ENCODE results near the gene CH25H.
A peak's percentile ranks its signal among the peaks of the same experiment; 100 is the strongest.
"Not testable (repeated sequence)": the region's sequence is repeated elsewhere in the genome, so short reads cannot be mapped to it uniquely, and the experiment has no call there.

Gene CH25H

GRCh38 chr10:89207181-89207800 lies at the start of gene CH25H:
CH25H (minus strand) TSS chr10:89207317; CDS start chr10:89207292, 25 bp downstream.
- DNase-seq (ENCODE audit: low spot score) = peak; percentile 89

GRCh38 chr10:89256340-89256739 lies 49.2 kb upstream of the CH25H start:
- DNase-seq (ENCODE audit: low spot score) = no peak

DNA sequence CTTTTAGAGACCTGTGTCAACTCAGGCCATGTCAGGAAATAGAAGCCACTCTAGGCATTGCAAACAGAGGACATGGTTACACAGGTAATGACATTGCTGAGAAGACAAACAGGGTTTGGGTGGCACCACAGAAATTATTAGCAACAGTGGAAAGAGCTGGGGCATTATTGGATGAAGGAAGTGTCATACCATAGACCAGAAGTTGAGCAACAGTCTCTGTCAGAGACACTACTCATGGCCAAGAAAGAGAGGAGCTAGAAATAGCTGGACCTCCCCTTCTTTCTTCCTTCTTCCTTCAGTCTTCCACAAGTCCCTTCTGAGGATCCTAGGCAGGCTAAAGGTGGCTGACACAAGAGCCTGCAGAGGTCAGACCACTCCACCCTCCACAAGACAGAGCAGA lies 48.7 kb upstream of the CH25H start:
- no peak for DNase-seq (ENCODE audit: low spot score)

DNA sequence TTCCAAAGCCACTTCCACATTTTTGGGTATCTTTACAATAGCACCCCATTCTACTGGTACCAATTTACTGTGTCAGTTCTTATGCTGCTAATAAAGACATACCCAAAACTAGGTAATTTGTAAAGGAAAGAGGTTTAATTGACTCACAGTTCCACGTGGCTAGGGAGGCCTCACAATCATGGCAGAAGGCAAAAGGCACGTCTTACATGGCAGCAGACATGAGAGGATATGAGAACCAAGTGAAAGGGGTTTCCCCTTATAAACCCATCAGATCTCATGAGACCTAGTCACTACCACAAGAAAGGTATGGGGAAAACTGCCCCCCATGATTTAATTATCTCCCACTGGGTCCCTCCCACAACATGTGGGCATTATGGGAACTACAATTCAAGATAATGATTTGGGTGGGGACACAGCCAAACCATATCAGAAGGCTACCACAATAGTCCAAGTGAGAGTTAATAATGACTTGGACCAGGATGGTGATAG lies 48.0 kb upstream of the CH25H start:
- DNase-seq (ENCODE audit: low spot score) = not testable (repeated sequence)

- DNase-seq (ENCODE audit: low spot score) = no peak
These were observed 45.1 kb upstream of the CH25H start for GRCh38 chr10:89252225-89252585.

DNA sequence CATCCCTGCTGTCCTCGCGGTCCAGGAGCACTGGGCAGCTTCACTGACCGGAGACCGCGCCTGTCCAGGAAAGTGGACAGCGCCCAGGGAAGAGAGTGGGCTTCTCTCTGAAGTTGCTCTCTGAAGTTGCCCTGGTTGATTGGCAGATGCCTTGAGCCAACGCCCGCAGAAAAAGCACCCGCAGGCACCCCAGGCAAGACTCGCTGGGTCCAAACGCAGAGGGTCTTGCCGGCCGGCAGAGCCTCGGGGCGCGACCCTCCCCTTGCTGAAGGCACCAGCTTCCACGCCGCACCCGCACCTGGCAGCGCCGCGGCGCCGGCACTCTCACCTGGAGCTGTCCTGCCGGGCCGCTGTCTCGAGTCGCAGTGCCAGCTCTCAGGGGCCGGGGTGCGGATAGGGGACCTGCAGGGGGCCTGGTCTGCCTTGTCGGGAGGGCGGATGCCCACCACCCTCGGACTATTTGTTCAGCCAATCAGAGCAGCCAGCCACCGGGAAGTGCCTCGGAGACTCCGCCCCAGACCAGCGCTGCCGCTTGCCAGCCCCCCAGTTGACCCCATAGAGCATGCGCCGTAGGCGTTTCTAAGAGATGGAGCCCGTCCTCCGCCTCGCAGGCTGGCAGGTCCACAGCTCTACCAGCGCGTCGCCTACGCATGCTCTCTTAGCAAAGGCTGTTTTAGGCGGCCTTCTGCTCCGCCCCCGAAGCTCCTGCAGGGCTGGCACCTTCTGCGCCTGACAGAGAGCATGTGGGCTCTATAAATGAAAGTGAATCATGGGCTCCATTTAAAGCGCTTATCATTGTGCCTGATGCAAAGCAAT lies 44.5 kb upstream of the CH25H start, which contains the start of gene LIPA:
Gene LIPA, minus strand, starts transcription at position 367 of the 816 bp plus-strand sequence. CDS start 4,127 bp downstream, outside the sequence.
- DNase-seq (ENCODE audit: low spot score) = peak; percentile 98

DNA sequence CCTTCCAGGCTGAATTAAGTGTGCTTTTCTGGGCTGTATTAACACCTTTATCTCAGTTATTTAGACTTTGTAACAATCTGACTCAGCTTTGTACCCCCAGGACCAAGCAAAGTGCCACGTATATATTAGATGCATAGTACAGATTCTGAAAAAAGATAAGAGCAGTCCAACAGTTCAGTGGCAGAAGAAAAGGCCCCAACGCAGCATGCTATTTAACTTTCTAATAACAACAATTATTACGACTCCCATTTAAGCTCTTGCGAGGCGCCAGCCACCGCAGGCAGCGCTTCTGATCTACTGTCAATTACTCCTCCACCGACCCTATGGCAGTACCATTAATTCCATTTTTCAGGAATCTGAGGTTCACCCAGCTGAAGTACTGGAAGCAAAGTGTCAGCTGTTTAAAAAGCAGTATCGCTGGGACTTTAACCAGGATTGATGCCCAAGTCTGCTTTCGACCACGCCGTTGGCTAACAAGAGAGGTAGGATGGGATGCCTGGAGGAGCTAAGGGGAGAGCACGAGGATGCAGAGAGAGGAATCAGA lies 43.8 kb upstream of the CH25H start:
- no peak for DNase-seq (ENCODE audit: low spot score)

DNA sequence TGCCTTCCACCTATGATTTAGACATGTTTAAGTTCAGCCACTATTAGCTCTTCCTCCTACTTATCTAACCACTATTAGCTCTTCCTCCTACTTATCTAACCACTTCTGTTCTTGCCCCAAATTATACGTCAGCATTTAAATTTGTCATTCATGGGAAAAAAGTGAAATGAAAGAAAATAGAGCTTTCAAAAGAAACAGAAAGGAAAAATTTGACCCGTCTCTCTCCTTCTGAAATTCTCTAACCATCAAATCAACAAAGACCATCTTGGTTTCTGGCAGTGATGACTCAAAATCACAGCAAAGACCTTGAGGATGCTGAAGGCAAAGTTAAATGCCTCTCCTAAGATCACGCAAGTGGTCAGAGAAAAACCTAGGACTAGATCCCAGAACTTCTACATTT lies 41.9 kb upstream of the CH25H start:
- no peak for DNase-seq (ENCODE audit: low spot score)

GRCh38 chr10:89247623-89248022 lies 40.5 kb upstream of the CH25H start:
- not testable (repeated sequence) for DNase-seq (ENCODE audit: low spot score)

GRCh38 chr10:89245802-89246201 lies 38.7 kb upstream of the CH25H start:
- DNase-seq (ENCODE audit: low spot score) = no peak

DNA sequence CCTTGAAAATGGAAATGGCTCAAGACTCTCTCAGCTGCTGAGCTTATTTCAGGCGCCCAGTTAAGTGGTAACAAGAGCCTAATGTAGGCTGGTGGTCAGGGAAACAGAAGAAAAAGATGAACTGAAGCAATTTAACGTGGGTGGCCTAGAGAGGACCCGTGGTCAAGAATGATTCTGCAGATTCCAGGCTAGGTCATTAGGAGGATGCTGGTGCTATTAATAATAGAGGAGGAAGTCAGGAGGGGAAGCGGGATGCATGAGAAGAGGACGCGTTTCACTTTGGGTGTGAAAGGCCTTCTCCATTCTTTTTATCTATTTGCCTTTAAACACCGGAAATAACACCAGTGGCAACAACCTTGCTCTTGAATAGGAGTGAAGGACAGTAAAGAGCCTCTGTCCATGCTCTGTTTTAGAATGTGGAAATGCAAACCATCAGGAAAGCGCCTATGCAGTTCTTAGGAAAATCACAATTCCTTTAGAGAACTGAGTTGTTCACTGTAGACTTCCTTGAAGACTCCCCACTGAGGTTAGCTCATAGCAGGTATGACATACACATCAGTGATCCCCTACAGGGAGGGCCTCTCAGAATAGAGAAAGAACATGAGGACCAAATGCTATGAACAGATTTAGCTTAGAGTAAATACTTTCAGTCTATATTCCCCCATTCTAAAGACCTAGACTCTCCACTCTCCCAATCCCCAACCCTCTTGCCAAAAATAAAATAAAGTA lies 35.9 kb upstream of the CH25H start:
- DNase-seq (ENCODE audit: low spot score) = no peak

- DNase-seq (ENCODE audit: low spot score) = no peak
These were observed 35.2 kb upstream of the CH25H start for GRCh38 chr10:89242345-89242684.

GRCh38 chr10:89241486-89242344 lies 34.6 kb upstream of the CH25H start:
- DNase-seq (ENCODE audit: low spot score) = no peak

GRCh38 chr10:89241026-89241425 lies 33.9 kb upstream of the CH25H start:
- no peak for DNase-seq (ENCODE audit: low spot score)

- no peak for DNase-seq (ENCODE audit: low spot score)
These were observed 33.4 kb upstream of the CH25H start for GRCh38 chr10:89240519-89240918.

DNA sequence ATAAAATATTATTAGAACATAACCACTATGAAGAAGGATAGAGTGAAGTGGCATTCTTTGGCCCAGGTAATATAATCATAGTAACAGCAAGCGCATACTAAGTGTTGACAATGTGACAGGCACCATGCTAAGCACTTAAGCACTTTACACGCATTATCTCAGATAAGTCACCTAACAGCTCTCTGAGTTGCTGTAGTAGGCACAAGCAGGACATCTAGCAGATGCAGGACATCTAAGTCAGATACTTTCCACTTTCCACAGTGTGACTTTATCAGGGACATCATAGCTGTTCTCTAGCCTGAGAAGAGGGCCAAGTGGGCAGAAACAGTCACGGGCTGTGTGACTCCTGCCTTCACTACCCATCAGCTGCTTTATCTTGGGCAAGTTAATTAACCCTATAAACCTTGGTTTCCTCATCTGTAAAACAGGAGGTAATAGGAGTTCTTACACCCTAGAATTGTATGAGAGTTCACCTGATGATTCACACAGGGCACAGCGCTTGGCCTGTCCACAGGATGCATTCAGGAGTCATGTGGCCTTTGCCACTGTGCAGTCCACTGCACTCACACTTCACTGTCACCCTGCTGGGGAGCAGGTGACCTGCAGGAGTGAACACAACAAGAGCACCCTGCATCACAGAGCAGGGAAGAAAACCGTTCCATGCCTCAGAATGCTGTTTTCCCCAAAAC lies 32.0 kb upstream of the CH25H start:
- DNase-seq (ENCODE audit: low spot score) = no peak

GRCh38 chr10:89237849-89238248 lies 30.7 kb upstream of the CH25H start:
- DNase-seq (ENCODE audit: low spot score) = no peak

DNA sequence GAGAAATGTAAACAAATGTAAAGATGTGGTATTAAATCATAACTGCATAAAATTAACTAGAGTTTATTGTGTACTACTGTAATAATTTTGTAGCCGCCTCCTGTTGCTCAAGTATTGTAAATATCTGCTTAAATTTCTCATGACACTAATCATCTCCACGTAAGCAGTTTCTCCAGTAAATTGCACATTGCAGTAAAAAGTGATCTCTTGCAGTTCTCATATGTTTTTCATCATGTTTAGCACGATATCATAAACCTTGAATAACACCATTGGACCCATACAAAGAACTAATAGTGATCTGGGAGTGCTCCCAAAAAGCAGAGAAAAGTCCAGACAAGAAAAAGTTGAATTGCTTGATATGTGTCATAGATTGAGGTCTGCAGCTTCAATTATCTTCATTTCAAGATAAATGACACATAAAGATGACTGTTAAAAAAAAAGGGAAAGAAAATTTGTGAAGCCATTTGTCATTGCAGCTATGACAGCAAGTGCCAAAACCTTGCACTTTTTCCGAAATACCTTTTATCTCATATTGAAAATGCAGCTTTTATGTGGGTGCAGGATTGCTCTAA lies 29.2 kb upstream of the CH25H start:
- DNase-seq (ENCODE audit: low spot score) = no peak

DNA sequence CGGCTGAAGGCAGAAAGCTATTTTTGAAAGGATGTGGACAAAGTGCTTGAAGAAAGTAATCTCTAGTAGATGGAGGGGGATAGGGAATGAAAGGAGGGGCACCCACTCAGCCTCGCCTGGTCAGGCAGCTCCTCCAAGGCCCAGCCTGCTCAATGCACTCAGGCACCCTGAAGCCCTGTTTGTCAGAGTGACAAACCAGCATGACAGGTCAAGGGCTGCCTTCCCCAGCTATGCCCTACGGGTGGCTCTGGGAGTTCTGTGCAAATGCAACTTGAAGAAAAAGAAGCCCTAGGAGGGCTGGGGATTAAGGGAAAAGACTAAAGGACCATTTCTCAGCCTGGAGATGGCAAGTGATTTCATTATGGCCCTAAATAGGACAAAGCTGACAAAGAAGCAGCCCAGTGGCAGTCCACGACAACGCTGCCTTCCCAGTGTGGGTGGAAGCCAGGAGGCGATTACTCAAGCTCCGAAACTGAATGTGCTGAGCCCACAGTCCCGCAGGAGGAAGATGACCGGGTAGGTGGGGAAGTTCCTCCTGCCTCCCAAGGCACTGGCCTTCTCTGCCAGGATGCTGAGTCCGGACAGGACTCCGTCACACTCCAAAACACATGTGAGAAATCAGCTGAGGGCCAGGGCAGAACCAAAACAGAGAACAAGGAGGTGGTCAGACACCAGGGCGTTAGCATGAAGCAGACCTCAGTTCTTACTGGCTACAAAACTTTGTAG lies 28.1 kb upstream of the CH25H start:
- peak; percentile 86 for DNase-seq (ENCODE audit: low spot score)

- DNase-seq (ENCODE audit: low spot score) = peak; percentile 97
These were observed 25.9 kb upstream of the CH25H start for GRCh38 chr10:89233033-89233432.
